Ovary (tissue), 3 donors: ENCODE results near the gene CDH24.

ENCODE experiments used
- CTCF ChIP-seq, 3 donors: fragments of 450-650 bp in 2 of 3; fragments of 200-600 bp in 1 of 3; IDR thresholded peaks; one replicate each; pipeline versions ENCODE4 v1.5.1 to v1.8.0; 2016 to 2022; ENCODE audit warnings: antibody characterized with exemption in 3 of 3, mild to moderate bottlenecking in 1 of 3
- POLR2A ChIP-seq: fragments of 450-650 bp; IDR thresholded peaks from one replicate; pipeline ENCODE4 v1.6.1; 2017; ENCODE audit warnings: antibody characterized with exemption, mild to moderate bottlenecking, moderate library complexity
- donor health status: DM: no; HTN: no; CAD: no.

- no peak for TF ChIP-seq POLR2A
- peak in 2 of 3 donors; percentile 9 to 14 for TF ChIP-seq CTCF (IDR thresholded peaks at IDR 0.05)
Measured at GRCh38 chr14:23076785-23077408, 19.6 kb upstream of the CDH24 start.
